Gastroesophageal sphincter (tissue), 4 donors: Measurements from ENCODE around the gene NEDD4L. TPM values are rescaled to one million over a fixed set of nuclear protein-coding genes. Genes with fewer than 3 reads are reported as not detected.
"Not testable (repeated sequence)": the region's sequence is repeated elsewhere in the genome, so short reads cannot be mapped to it uniquely, and the experiment has no call there.

Experiments
- ATAC-seq: fragments of 150-250 bp; one replicate; pipeline ENCODE4 v1.9.1; 2016; ENCODE audit warnings: mild to moderate bottlenecking, moderate library complexity
- H3K27ac ChIP-seq, 4 donors: fragments of 200-600 bp; sonication (generic) in 3 of 4; 1 replicate in 3 of 4; 2 replicates in 1 of 4; pipeline ENCODE4 v1.5.1; 2016 to 2019
- H3K27me3 ChIP-seq: fragments of 200-600 bp; sonication (generic); one replicate; pipeline ENCODE4 v1.5.1; 2019
- H3K36me3 ChIP-seq, 2 donors: fragments of 200-600 bp; sonication (generic); one replicate each; pipeline ENCODE4 v1.5.1; 2019; ENCODE audit warnings: control low read depth in 1 of 2
- H3K4me1 ChIP-seq, 3 donors: fragments of 200-600 bp; sonication (generic); 1 replicate in 2 of 3; 2 replicates in 1 of 3; pipeline ENCODE4 v1.5.1; 2016 to 2019; ENCODE audit warnings: control low read depth in 2 of 3
- H3K4me3 ChIP-seq, 2 donors: fragments of 200-600 bp; sonication (generic); one replicate each; pipeline ENCODE4 v1.5.1; 2019; ENCODE audit warnings: mild to moderate bottlenecking in 1 of 2, moderate library complexity in 1 of 2
- H3K9me3 ChIP-seq, 3 donors: fragments of 200-600 bp; sonication (generic); one replicate each; pipeline ENCODE4 v1.5.1; 2017 to 2019; ENCODE audit warnings: control low read depth in 2 of 3
- EP300 ChIP-seq: sonication (generic); formaldehyde crosslinking; IDR thresholded peaks from one replicate; pipeline ENCODE4 v1.6.1; 2017; ENCODE audit warnings: antibody characterized with exemption, mild to moderate bottlenecking
- POLR2A ChIP-seq, 2 donors: fragments of 450-650 bp; IDR thresholded peaks; one replicate each; pipeline ENCODE4 v1.6.1; 2017; ENCODE audit warnings: antibody characterized with exemption in 2 of 2, mild to moderate bottlenecking in 2 of 2, moderate library complexity in 1 of 2
- POLR2AphosphoS5 ChIP-seq: sonication (generic); formaldehyde crosslinking; IDR thresholded peaks from one replicate; pipeline ENCODE4 v1.6.1; 2017; ENCODE audit warnings: antibody characterized with exemption
- WGBS, 2 donors: methylation state at CpG; one replicate each; pipeline ENCODE4 v1.1.5; 2018; ENCODE audit warnings: low coverage in 1 of 2; 5-methylcytosine and 5-hydroxymethylcytosine counted together
- total RNA-seq, 4 donors: library from RNA; depleted of rRNA; stranded (reverse); fragments of >200 nt; gene quantifications; one replicate each; pipeline ENCODE4 v1.1.0, GENCODE V29; 2016
- TF ChIP-seq, protein P1 (sequence below), 4 experiments: fragments of 200-600 bp in 2 of 4; fragments of 450-650 bp in 2 of 4; sonication (generic) in 1 of 4; IDR thresholded peaks; one replicate each; pipeline ENCODE4 v1.5.1; 2017 to 2019; ENCODE audit warnings: antibody characterized with exemption in 4 of 4, mild to moderate bottlenecking in 2 of 4, moderate library complexity in 2 of 4

Gene NEDD4L
- total RNA-seq, 4 donors from 2014 or later: 37.0 to 50.9 (median 43.0) TPM

DNA sequence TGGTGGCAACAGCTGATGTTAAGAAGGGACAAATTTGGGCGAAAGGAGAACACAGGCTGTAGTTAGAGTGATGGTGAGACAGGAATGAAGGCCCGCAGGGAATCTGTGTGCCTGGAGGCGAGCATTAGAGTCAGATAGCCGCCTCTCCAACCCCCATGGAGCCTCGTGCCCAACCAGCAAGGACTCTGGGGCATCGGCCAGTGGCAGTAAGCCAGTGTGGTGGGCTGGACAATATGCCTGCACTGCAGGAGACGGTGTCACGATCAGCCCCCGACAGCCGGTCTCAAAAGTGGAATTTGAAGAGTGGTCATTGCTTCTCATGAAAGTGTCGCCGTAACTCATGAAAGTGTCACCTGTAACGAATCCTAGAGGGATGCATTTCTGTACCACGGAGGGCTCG lies 335.4 kb downstream of the NEDD4L start:
- Histone ChIP-seq H3K4me1 (no peaks in the 10 kb centered on the region), H3K9me3 (no peaks in the 10 kb centered on the region), H3K36me3 (peaks cover 0 to 73% of the 10 kb centered on the region in 2 donors), H3K4me3 (no peak overlapping the region), H3K27me3 (no peaks in the 10 kb centered on the region), H3K27ac (no peak overlapping the region)
- TF ChIP-seq POLR2A (IDR thresholded peaks at IDR 0.05): no peak
- no peak for TF ChIP-seq EP300
- TF ChIP-seq, protein P1, sequence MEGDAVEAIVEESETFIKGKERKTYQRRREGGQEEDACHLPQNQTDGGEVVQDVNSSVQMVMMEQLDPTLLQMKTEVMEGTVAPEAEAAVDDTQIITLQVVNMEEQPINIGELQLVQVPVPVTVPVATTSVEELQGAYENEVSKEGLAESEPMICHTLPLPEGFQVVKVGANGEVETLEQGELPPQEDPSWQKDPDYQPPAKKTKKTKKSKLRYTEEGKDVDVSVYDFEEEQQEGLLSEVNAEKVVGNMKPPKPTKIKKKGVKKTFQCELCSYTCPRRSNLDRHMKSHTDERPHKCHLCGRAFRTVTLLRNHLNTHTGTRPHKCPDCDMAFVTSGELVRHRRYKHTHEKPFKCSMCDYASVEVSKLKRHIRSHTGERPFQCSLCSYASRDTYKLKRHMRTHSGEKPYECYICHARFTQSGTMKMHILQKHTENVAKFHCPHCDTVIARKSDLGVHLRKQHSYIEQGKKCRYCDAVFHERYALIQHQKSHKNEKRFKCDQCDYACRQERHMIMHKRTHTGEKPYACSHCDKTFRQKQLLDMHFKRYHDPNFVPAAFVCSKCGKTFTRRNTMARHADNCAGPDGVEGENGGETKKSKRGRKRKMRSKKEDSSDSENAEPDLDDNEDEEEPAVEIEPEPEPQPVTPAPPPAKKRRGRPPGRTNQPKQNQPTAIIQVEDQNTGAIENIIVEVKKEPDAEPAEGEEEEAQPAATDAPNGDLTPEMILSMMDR (IDR thresholded peaks at IDR 0.05): no peak
- no peak for TF ChIP-seq POLR2AphosphoS5
- 93 to 97% methylated on average over 7 to 10 of the region's 15 CpGs for WGBS, 2 donors
- no peak for ATAC-seq

DNA sequence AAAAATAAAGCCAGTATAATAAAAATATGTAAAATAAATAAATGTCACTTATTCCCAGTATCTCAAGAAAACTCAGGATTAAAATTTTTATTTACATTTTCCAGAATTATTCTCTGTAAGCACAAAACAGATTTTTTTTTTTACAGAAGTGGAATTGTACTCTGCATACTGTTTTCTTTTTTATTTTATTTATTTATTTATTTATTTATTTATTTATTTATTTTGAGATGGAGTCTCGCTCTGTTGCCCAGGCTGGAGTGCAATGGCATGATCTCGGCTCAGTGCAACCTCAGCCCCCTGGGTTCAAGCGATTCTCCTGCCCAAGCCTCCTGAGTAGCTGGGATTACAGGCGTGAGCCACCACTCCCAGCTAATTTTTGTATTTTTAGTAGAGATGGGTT lies 336.1 kb downstream of the NEDD4L start:
- 92 to 100% methylated on average over 1 to 4 of the region's 4 CpGs for WGBS, 2 donors
- not testable (repeated sequence) for H3K9me3 ChIP-seq, H3K27ac ChIP-seq, H3K27me3 ChIP-seq, H3K4me1 ChIP-seq, H3K4me3 ChIP-seq, ATAC-seq
- peaks cover 0 to 73% of the 10 kb centered on the region in 2 donors for H3K36me3 ChIP-seq

DNA sequence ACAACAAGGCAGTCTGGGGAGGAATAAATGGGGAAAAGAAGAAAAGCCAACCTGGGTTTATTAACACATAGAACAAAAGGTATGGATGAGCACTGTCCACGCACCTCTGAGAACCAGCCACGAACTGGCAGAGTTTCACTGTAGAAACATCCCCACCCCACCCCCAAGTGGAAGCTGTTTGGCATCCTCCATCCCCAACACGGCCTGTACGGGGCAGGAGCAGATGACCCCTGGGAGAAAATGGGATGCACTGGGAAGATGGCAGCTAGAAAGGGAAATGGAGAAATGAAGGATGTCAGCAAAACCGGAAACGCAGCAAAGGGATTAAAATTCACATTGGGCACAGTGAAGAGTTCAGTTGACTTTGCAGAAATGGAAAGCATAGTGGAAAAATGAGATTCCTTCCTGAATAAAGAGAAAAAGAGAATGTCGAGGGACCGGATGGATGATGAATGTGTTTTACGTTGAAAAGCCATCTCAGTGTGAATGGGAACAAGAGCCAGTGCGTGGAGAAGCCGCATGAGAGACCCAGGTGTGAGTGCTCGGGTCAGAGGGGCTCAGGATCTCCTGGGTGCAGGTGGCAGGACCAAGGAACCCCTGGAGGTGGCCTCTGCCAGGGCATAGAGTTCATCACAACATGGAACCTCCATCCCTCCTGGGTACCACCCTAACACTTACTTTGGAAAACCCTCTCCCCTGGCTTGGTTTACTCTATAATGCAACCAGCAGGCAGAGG lies 337.8 kb downstream of the NEDD4L start:
- WGBS, 2 donors: 80 to 89% methylated on average over 2 to 12 of the region's 12 CpGs
- H3K9me3 ChIP-seq: no peaks in the 10 kb centered on the region
- ATAC-seq: no peak
- no peaks in the 10 kb centered on the region for H3K4me1 ChIP-seq
- TF ChIP-seq, protein P1 (IDR thresholded peaks at IDR 0.05): no peak
- TF ChIP-seq EP300 (no peak), POLR2A (IDR thresholded peaks at IDR 0.05) (no peak), POLR2AphosphoS5 (no peak)
- H3K27ac ChIP-seq: no peak overlapping the region
- no peaks in the 10 kb centered on the region for H3K27me3 ChIP-seq
- H3K36me3 ChIP-seq: peaks cover 0 to 80% of the 10 kb centered on the region in 2 donors
- no peak overlapping the region for H3K4me3 ChIP-seq

DNA sequence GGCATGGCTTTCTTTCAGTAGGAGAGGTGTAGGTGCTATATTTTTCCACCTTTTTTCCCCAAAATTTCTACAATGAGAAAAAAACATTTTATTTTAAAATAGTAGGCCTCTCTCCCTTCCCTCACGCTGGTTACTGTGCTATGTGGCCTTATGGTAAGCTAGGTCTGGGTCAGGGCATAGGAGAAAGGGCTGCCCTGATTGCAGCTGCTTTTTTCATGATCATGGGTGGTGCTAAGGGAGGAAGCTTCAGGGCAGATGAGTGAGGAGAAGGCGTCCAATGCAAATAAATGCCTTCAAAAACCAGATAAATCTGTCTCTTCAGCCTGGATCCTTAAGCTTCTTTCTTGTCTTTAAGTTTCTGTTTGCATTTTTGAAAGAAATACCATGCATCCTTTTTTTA lies 338.4 kb downstream of the NEDD4L start:
- WGBS, 2 donors: 100% methylated on average over 1 of the region's 2 CpGs; no CpG with 5 or more reads in 1 of the 2 donors
- Histone ChIP-seq H3K4me1 (no peaks in the 10 kb centered on the region), H3K9me3 (no peaks in the 10 kb centered on the region), H3K4me3 (no peak overlapping the region), H3K27me3 (no peaks in the 10 kb centered on the region), H3K36me3 (peaks cover 0 to 78% of the 10 kb centered on the region in 2 donors), H3K27ac (no peak overlapping the region)
- no peak for ATAC-seq
- TF ChIP-seq POLR2AphosphoS5 (no peak), EP300 (no peak), POLR2A (IDR thresholded peaks at IDR 0.05) (no peak)
- TF ChIP-seq, protein P1 (IDR thresholded peaks at IDR 0.05): no peak

DNA sequence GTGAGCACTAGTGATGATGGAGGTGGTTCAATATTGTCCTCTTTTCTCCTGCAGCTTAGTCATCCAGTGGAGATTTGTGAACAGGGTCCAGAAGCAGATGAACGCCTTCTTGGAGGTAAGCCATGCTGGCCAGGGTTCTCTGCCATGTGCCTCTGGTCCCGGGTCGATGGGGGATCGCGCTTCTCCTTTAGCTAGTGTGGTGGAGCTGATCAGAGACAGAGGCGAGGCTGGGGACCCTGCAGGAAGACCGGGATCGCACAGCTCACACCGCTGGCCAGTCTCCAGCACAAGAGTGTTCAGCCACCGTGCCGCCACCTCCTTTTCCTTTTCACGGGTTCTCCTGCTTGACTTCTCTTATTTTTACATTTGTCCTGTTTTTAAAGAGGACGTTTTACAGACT lies 341.4 kb downstream of the NEDD4L start:
- no peak for ATAC-seq
- TF ChIP-seq EP300 (no peak), POLR2AphosphoS5 (no peak), POLR2A (IDR thresholded peaks at IDR 0.05) (no peak)
- TF ChIP-seq, protein P1 (IDR thresholded peaks at IDR 0.05): no peak
- peaks cover 0 to 75% of the 10 kb centered on the region in 2 donors for H3K36me3 ChIP-seq
- no peak overlapping the region for H3K4me3 ChIP-seq
- no peak overlapping the region for H3K27ac ChIP-seq
- H3K4me1 ChIP-seq: no peaks in the 10 kb centered on the region
- H3K9me3 ChIP-seq: no peaks in the 10 kb centered on the region
- no peaks in the 10 kb centered on the region for H3K27me3 ChIP-seq
- WGBS, 2 donors: 85 to 94% methylated on average over 7 to 8 of the region's 13 CpGs
